Measurements from ENCODE around the gene GPR146. TPM values are rescaled to one million over a fixed set of nuclear protein-coding genes. Genes with fewer than 3 reads are reported as not detected.
A peak's percentile ranks its signal among the peaks of the same experiment; 100 is the strongest.
"Not testable (repeated sequence)": the region's sequence is repeated elsewhere in the genome, so short reads cannot be mapped to it uniquely, and the experiment has no call there.

The GPR146 gene
- polyA plus RNA-seq, 1 experiment, result 0.69 TPM

- Histone ChIP-seq H3K4me3 (ENCODE audit: low read depth, low read length) (no peak overlapping the region), H3K27ac (ENCODE audit: low read depth, low read length) (no peak overlapping the region), H3K9me3 (ENCODE audit: control insufficient read depth, insufficient read depth, low read length) (peaks cover 9% of the 10 kb centered on the region), H3K27me3 (ENCODE audit: control insufficient read depth, insufficient read depth, low read length) (no peaks in the 10 kb centered on the region)
- DNase-seq (ENCODE audit: low read depth, low spot score), result no peak
- CTCF ChIA-PET, result no interaction called here
- TF ChIP-seq, protein P1, sequence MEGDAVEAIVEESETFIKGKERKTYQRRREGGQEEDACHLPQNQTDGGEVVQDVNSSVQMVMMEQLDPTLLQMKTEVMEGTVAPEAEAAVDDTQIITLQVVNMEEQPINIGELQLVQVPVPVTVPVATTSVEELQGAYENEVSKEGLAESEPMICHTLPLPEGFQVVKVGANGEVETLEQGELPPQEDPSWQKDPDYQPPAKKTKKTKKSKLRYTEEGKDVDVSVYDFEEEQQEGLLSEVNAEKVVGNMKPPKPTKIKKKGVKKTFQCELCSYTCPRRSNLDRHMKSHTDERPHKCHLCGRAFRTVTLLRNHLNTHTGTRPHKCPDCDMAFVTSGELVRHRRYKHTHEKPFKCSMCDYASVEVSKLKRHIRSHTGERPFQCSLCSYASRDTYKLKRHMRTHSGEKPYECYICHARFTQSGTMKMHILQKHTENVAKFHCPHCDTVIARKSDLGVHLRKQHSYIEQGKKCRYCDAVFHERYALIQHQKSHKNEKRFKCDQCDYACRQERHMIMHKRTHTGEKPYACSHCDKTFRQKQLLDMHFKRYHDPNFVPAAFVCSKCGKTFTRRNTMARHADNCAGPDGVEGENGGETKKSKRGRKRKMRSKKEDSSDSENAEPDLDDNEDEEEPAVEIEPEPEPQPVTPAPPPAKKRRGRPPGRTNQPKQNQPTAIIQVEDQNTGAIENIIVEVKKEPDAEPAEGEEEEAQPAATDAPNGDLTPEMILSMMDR (IDR thresholded peaks at IDR 0.05; ENCODE audit: low read depth, low read length), result no peak
- POLR2A ChIA-PET, result no interaction called here
These were observed 10.7 kb upstream of the GPR146 start for GRCh38 chr7:1033546-1034145.

DNA sequence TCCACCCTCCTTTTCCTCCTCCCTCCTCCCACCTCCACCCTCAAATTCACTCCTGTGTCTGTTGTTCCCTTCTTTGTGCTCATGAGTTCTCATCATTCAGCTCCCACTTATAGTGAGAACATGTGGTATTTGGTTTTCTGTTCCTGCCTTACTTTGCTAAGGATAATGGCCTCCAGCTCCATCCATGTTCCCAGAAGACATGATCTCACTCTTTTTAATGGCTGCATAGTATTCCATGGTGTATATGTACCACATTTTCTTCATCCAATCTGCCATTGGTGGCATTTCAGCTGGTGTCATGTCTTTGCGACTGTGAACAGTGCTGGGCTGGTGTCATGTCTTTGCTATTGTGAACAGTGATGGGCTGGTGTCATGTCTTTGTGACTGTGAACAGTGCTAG is 9.6 kb upstream of the GPR146 start:
- DNase-seq (ENCODE audit: low read depth, low spot score); CTCF ChIA-PET; H3K27me3 ChIP-seq (ENCODE audit: control insufficient read depth, insufficient read depth, low read length); H3K4me3 ChIP-seq (ENCODE audit: low read depth, low read length); H3K9me3 ChIP-seq (ENCODE audit: control insufficient read depth, insufficient read depth, low read length); POLR2A ChIA-PET; H3K27ac ChIP-seq (ENCODE audit: low read depth, low read length): not testable (repeated sequence)

DNA sequence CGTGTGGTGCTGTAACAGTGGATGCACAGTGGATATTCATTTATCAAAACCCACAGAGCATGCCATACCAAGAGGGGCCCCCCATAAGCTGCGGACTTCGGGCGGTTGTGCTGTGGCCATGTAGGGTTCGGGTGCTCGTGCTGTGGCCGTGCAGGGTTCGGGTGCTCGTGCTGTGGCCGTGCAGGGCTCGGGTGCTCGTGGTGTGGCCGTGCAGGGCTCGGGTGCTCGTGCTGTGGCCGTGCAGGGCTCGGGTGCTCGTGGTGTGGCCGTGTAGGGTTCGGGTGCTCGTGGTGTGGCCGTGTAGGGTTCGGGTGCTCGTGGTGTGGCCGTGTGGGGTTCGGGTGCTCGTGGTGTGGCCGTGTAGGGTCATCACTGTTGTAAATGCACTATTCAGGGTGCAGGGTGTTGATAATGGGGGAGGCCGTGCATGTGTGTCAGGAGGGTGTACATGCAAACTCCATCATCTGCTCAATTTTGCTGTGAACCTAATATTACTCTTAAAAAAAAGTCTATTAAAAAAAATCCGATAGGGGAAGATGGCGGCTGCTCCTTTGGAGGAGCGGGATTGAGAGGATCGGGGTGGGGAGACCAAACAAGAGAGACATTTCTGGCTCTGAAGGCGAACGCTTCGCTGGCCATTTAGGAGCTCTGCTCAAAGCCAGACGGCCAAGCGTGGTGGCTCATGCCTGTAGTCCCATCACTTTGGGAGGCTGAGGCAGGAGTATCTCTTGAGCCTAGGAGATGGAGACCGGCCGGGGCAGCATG is 8.0 kb upstream of the GPR146 start:
- H3K27me3 ChIP-seq (ENCODE audit: control insufficient read depth, insufficient read depth, low read length); DNase-seq (ENCODE audit: low read depth, low spot score); CTCF ChIA-PET; POLR2A ChIA-PET; H3K4me3 ChIP-seq (ENCODE audit: low read depth, low read length); H3K9me3 ChIP-seq (ENCODE audit: control insufficient read depth, insufficient read depth, low read length); H3K27ac ChIP-seq (ENCODE audit: low read depth, low read length): not testable (repeated sequence)

- ChIA-PET POLR2A (interaction anchor here (0.7 to 1.0 kb wide), 2 partner anchors 18 to 19 kb away, joined by 7 read pairs; no protein-coding TSS in a partner anchor), CTCF (interaction anchor here (1.5 kb wide), 1 partner anchor 47 kb away, joined by 7 read pairs; no protein-coding TSS in a partner anchor)
- not testable (repeated sequence) for H3K27ac ChIP-seq (ENCODE audit: low read depth, low read length); H3K27me3 ChIP-seq (ENCODE audit: control insufficient read depth, insufficient read depth, low read length); H3K9me3 ChIP-seq (ENCODE audit: control insufficient read depth, insufficient read depth, low read length); H3K4me3 ChIP-seq (ENCODE audit: low read depth, low read length); DNase-seq (ENCODE audit: low read depth, low spot score)
These were observed 4.1 kb upstream of the GPR146 start for GRCh38 chr7:1040233-1040632.

DNA sequence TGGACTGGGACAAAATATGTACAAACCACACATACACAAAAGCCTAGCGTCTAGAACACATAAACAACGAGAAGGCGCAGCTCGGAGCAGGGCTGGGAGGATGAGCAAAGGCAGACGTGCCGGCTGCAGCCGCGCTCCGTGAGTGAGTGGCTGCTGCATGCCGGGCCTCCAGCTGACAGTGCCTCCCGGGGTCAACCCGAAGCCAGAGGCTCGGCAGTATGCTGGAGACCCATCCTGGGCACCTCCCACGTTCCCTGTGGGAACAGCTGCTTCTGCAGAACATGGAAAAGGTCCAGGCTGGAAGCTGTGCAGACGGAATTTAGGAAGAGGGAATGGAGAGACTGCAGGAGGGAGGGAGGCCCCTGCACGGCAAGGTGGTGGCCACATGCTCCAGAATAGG is 3.6 kb upstream of the GPR146 start:
- Histone ChIP-seq H3K27me3 (ENCODE audit: control insufficient read depth, insufficient read depth, low read length) (no peaks in the 10 kb centered on the region), H3K4me3 (ENCODE audit: low read depth, low read length) (no peak overlapping the region), H3K27ac (ENCODE audit: low read depth, low read length) (no peak overlapping the region), H3K9me3 (ENCODE audit: control insufficient read depth, insufficient read depth, low read length) (peaks cover 6% of the 10 kb centered on the region; the same call in 1 of the 2 replicates)
- peak; percentile 62 for DNase-seq (ENCODE audit: low read depth, low spot score)
- TF ChIP-seq, protein P1 (IDR thresholded peaks at IDR 0.05; ENCODE audit: low read depth, low read length), result no peak
- CTCF ChIA-PET, result interaction anchor here (0.7 to 1.5 kb wide), 3 partner anchors 18 to 98 kb away, joined by 3 to 7 read pairs (median 3); no protein-coding TSS in a partner anchor
- POLR2A ChIA-PET, result interaction anchor here (0.7 to 1.0 kb wide), 2 partner anchors 18 kb away, joined by 7 read pairs; no protein-coding TSS in a partner anchor

DNA sequence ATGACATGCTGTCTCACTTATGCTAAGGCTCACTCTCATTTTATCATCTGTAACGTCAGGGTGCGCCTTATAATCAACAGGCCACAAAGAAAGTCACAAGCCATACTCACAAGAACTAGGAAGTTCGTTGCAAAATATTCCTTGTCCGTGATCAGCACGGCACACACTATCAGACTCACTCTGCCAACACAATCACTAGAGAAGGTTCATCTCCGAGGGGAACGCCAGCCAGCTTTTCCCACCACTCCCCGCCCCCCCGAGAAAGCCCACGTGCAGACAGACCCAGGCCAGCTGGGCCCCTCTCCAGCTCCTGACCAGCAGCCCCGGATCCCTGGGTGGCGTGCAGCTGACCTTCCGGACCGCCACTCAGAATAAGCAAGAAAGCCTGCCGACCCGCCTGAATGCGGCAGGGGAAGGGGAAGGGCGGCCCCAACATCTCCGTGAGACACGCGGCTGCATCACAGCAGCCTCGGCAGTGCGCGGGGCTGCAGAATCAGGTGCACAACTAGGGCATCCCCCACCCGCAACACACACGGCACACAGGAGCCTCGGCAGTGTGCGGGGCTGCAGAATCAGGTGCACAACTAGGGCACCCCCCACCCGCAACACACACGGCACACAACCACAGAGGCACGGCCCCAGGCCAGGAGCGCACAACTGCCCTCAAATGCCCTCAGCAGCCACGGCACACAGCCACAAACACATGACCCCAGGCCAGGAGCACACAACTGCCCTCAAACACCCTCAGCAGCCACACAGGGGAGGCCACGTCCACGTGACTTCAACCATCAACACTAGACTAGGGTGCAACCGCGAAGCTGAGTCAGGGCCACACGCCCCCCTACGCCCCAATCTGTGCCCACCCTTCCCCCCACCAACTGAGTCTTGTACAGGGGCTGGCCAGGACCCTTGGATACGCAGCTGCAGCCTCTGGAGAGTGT is 2.5 kb upstream of the GPR146 start:
- no peak overlapping the region for H3K27ac ChIP-seq (ENCODE audit: low read depth, low read length)
- H3K4me3 ChIP-seq (ENCODE audit: low read depth, low read length), result no peak overlapping the region
- ChIA-PET POLR2A (no interaction called here), CTCF (interaction anchor here (0.7 to 1.5 kb wide), 3 partner anchors 17 to 49 kb away, joined by 3 to 7 read pairs (median 3); no protein-coding TSS in a partner anchor)
- DNase-seq (ENCODE audit: low read depth, low spot score), result no peak
- H3K27me3 ChIP-seq (ENCODE audit: control insufficient read depth, insufficient read depth, low read length), result no peaks in the 10 kb centered on the region
- TF ChIP-seq, protein P1 (IDR thresholded peaks at IDR 0.05; ENCODE audit: low read depth, low read length), result no peak
- no peaks in the 10 kb centered on the region; the same call in 1 of the 2 replicates for H3K9me3 ChIP-seq (ENCODE audit: control insufficient read depth, insufficient read depth, low read length)
